Thoracic aorta (tissue), 2 donors: ENCODE results near the gene BICC1. TPM values are rescaled to one million over a fixed set of nuclear protein-coding genes. Genes with fewer than 3 reads are reported as not detected.

Source experiments
- ATAC-seq: fragments of 150-250 bp; one replicate; pipeline ENCODE4 v1.8.0; 2017; ENCODE audit warnings: low read depth; ENCODE audit not compliant: insufficient number of reproducible peaks, low FRiP score
- DNase-seq: peaks from one replicate; pipeline ENCODE4 v3.0.0-alpha.2; 2020; ENCODE audit warnings: low spot score
- H3K27ac ChIP-seq, 2 donors: fragments of 200-600 bp; sonication (generic); 1 replicate in 1 of 2; 2 replicates in 1 of 2; pipeline ENCODE4 v1.5.1; 2016; ENCODE audit warnings: mild to moderate bottlenecking in 2 of 2, moderate library complexity in 2 of 2
- H3K27me3 ChIP-seq: fragments of 200-600 bp; sonication (generic); replicated peaks from 2 replicates; pipeline ENCODE4 v1.6.0; 2016; ENCODE audit warnings: mild to moderate bottlenecking; ENCODE audit not compliant: insufficient read depth
- H3K36me3 ChIP-seq: fragments of 200-600 bp; sonication (generic); one replicate; pipeline ENCODE4 v1.5.1; 2016
- H3K4me1 ChIP-seq, 2 donors: fragments of 200-600 bp; sonication (generic); 1 replicate in 1 of 2; 2 replicates in 1 of 2; pipeline versions ENCODE4 v1.5.1 to v1.6.0; 2016; ENCODE audit warnings: low read depth in 2 of 2, mild to moderate bottlenecking in 1 of 2; ENCODE audit not compliant: control insufficient read depth in 1 of 2
- H3K4me3 ChIP-seq: fragments of 200-600 bp; sonication (generic); 2 replicates; pipeline ENCODE4 v1.5.1; 2016; ENCODE audit warnings: mild to moderate bottlenecking
- H3K9me3 ChIP-seq: fragments of 200-600 bp; sonication (generic); 2 replicates; pipeline ENCODE4 v1.5.1; 2016
- CTCF ChIP-seq: fragments of 200-600 bp; sonication (generic); IDR thresholded peaks from one replicate; pipeline ENCODE4 v1.5.1; 2019; ENCODE audit warnings: antibody characterized with exemption
- total RNA-seq, 2 donors: library from RNA; depleted of rRNA; stranded (reverse); fragments of >200 nt; gene quantifications; one replicate each; pipeline versions ENCODE4 v1.1.0 to v1.2.3, GENCODE V29; 2016

Gene BICC1
- total RNA-seq, 2 donors from 2014 or later: 20.4 to 28.1 TPM

- peaks cover 5 to 12% of the 10 kb centered on the region in 2 donors for H3K4me1 ChIP-seq
- DNase-seq (no peak), ATAC-seq (no peak)
- H3K27ac ChIP-seq: no peak overlapping the region
- no peak overlapping the region for H3K4me3 ChIP-seq
- no peaks in the 10 kb centered on the region for H3K36me3 ChIP-seq
- no peak for TF ChIP-seq CTCF
- no peaks in the 10 kb centered on the region for H3K27me3 ChIP-seq
- no peaks in the 10 kb centered on the region for H3K9me3 ChIP-seq
Observed at GRCh38 chr10:58838561-58839208, 326.0 kb downstream of the BICC1 start.

DNA sequence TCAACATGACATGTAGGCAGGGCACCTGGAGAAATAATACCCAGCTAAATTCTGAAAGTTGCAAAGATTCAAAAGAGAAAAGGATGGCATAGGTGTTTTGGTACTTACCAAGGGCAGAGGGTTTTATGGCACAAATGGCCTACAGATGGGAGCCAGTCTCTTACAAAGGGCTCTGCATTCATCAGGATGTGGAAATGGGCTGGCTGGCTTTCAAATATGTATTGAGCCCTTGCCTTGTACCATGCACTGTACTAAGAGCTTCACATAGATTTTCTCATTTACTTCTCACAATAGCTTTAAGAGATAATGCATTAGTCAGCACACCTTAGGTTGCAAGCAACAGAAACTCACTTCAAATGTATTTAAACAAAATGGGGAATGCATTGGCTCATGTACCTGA lies 327.1 kb downstream of the BICC1 start:
- Histone ChIP-seq H3K4me3 (no peak overlapping the region), H3K27ac (no peak overlapping the region), H3K4me1 (peaks cover 0 to 1% of the 10 kb centered on the region in 2 donors), H3K36me3 (no peaks in the 10 kb centered on the region), H3K9me3 (no peaks in the 10 kb centered on the region), H3K27me3 (no peaks in the 10 kb centered on the region)
- TF ChIP-seq CTCF: no peak
- DNase-seq (no peak), ATAC-seq (no peak)

GRCh38 chr10:58840840-58841435 lies 328.3 kb downstream of the BICC1 start:
- H3K4me3 ChIP-seq: no peak overlapping the region
- DNase-seq (no peak), ATAC-seq (no peak)
- no peaks in the 10 kb centered on the region for H3K9me3 ChIP-seq
- no peak for TF ChIP-seq CTCF
- no peaks in the 10 kb centered on the region for H3K4me1 ChIP-seq
- H3K36me3 ChIP-seq: no peaks in the 10 kb centered on the region
- H3K27me3 ChIP-seq: no peaks in the 10 kb centered on the region
- no peak overlapping the region for H3K27ac ChIP-seq

- no peaks in the 10 kb centered on the region for H3K9me3 ChIP-seq
- no peaks in the 10 kb centered on the region for H3K36me3 ChIP-seq
- no peak for DNase-seq
- no peak for TF ChIP-seq CTCF
- H3K4me3 ChIP-seq: no peak overlapping the region
- H3K4me1 ChIP-seq: no peaks in the 10 kb centered on the region
- H3K27ac ChIP-seq: no peak overlapping the region
- ATAC-seq: no peak
- no peaks in the 10 kb centered on the region for H3K27me3 ChIP-seq
Observed at GRCh38 chr10:58842860-58843376, 330.2 kb downstream of the BICC1 start.

DNA sequence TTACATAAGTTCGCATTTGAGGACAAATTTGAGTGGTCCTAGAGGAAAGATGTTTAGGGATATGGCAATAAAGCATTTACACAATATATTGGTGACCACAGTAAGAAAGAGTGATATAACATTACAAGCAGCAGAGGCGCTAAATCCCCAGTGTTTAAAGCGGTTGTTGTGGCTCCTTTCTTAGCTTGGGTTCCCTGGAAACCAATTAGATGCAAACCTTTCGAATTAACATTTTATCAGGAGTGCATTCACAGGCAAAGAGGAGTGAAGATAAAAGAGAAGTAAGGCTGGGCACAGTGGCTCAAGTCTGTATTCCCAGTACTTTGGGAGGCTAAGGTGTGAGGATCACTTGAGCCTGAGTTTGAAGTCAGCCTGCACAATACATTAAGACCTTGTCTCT lies 331.1 kb downstream of the BICC1 start:
- H3K4me3 ChIP-seq: no peak overlapping the region
- ATAC-seq (no peak), DNase-seq (no peak)
- no peak overlapping the region for H3K27ac ChIP-seq
- H3K27me3 ChIP-seq: no peaks in the 10 kb centered on the region
- TF ChIP-seq CTCF: no peak
- H3K4me1 ChIP-seq: no peaks in the 10 kb centered on the region
- H3K9me3 ChIP-seq: no peaks in the 10 kb centered on the region
- no peaks in the 10 kb centered on the region for H3K36me3 ChIP-seq
